ENCODE data around the gene SNRPD2.
"Not testable (repeated sequence)": the region's sequence is repeated elsewhere in the genome, so short reads cannot be mapped to it uniquely, and the experiment has no call there.

Gene SNRPD2

GRCh38 chr19:45691516-45692186, at the start of gene SNRPD2:
Gene SNRPD2, minus strand, starts transcription at chr19:45691953. Its CDS starts 65 bp downstream, at chr19:45691888.
- peak; percentile 89 for DNase-seq

- DNase-seq = no peak
These were observed 48.0 kb upstream of the SNRPD2 start for GRCh38 chr19:45739498-45740439.

DNA sequence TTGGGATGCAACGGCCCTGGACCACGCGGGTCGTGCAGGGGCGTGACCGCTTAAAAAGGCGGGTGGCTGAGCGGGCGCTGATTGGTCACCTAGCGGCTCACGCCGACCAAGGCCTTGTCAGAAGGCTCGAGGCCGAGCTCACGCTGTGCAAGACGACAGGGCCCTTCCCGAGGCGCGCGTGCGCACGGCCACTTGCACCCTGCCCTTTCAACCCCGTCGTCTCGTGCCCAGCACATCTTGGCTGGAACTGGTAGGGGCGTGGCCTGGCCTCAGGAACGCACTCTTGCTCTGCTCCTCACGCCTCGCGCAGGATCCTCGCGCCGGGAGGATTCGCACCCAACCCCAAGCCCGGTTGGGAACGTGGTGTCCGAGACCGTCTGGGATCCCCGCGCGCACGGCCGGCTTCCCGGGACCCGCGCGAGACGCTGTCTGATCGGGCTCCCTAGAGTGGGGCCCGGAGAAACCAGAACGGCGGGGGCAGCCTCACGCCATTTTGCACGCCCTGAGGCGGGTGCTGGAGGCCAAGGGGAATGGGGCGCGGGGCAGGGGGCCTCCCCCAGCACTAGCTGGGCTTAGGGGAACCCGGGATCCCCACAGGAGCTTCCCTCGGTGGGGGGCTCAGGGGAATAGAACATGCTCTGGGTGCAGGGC, 41.5 kb upstream of the SNRPD2 start, which contains the start of gene MEIOSIN:
TSS of gene MEIOSIN (plus strand) at position 280 of the 651 bp plus-strand sequence. CDS start 1,938 bp downstream, outside the sequence.
- no peak for DNase-seq

DNA sequence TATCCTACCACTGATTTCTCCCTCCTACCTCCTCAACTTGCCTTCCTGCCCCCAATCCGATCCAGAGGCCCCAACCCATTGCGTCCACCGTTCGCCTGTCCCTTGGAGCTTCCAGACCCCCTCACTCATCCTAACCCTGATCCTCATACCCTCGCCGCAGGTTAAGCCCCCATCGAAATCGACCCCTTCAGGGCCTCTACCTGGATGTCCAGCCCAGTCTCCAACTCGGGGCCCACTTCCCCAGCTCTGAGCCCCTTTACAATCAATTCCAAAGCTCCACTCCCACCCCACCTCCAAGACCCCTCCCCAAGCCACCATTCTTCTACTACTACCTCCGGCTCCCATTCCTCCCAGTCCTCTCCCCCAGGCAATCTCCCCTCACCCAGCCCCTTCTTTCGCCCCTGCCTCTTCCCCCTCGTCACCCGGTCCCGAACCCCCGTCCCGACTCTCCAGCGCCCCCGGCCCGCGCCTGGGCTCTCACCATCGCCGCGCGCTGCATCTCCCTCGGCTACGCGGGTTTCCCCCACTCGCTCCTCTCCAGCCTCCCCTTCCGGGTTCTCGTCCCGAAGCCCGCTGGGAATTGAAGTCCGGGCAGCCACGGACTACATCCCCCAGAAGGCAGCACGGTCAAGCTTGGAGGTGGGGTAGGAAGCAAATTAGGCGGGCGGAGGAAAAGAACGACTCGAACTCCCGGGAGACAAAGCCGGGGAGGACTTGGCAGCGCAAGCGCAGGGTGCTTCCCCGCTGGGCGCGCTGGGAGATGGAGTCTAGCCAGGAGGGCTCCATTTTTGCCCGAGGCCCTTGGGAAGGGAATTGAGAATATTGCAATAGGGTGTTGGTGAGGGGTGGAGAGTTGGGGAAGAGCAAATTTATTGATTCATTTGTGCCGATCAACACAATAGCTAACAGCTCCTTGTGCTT, 38.9 kb upstream of the SNRPD2 start, which contains the start of gene FBXO46:
TSS of gene FBXO46 (minus strand) at position 529 of the 921 bp plus-strand sequence. CDS start 17,401 bp downstream, outside the sequence.
- peak; percentile 94 for DNase-seq

GRCh38 chr19:45729800-45730290, 38.1 kb upstream of the SNRPD2 start:
- DNase-seq = no peak

DNA sequence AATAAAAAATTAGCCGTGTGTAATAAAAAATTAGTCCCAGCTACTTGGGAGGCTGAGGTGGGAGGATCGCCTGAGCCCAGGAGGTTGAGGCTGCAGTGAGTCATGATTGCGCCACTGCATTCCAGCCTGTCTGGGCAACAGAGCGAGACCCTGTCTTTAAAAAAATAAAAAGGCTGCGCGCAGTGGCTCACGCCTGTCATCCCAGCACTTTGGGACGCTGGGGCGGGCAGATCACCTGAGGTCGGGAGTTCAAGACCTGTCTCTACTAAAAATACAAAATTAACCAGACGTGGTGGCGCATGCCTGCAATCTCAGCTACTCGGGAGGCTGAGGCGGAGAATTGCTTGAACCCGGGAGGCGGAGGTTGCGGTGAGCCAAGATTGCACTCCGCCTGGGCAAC, 36.9 kb upstream of the SNRPD2 start:
- DNase-seq = not testable (repeated sequence)

GRCh38 chr19:45720065-45720464, 28.3 kb upstream of the SNRPD2 start:
- DNase-seq = not testable (repeated sequence)

GRCh38 chr19:45717983-45718650, 26.4 kb upstream of the SNRPD2 start:
- no peak for DNase-seq

DNA sequence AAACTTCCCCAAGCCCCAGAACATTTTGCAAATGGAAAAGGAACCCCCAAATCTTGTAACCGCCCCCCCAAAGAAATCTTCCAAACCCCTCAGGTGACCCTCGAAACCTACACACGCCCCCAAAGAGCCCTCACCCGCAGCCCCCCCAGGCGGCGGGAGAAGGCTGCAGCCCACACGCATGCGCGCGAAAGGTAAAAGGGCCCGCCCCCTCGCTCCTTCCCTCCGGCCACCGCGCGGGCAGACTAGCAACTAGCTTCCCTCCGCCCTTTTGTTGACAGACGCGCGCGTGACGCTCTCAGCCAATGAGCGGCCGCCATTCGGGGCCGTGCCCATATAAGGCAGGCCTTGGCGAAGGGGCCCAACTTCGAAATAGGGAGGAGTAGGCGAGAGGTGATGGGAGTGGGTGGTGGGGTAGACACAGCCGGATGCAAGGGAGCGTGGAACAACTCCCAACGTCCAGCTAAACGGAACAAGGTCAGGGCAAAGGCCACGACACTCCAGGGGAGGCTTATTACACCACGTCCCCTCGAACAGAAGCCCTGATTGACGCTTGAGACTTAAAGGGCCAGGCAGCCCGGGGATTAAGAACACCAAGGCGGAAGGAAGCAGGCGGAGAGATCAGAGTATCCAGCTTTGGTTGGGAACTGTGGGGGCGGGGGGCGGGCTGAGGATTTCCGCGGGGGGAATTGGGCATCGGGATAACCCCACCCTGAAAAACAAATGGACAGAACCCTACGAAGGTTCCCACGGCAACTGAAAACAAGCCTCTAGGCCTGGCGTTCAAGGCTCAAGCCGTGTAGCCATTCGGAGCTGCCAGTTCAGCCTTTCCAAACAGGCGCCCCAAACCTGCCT, 25.6 kb upstream of the SNRPD2 start:
- DNase-seq = peak; percentile 99

- DNase-seq = no peak
These were observed 24.8 kb upstream of the SNRPD2 start for GRCh38 chr19:45716359-45717130.

- DNase-seq = no peak
These were observed 23.4 kb upstream of the SNRPD2 start for GRCh38 chr19:45715139-45715538.

DNA sequence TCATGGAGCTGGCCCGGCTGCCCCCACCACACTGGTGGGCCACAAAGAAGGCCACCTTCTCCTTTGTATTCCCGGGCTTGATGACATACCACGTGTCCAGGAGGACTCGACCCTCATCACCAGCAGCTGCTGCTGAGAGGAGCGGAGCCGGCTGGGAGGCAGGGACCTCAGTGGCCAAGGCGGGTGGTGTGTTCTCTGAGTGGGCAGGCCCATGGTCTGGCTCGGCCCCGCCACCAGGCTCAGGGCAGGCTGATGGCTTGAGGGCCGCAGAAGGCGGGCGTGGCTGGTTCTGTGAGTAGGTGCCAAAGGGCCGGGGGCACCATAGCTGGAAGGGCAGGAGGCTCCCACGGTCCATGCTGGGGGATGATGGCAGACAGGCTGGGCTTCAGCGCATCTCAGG, 21.4 kb upstream of the SNRPD2 start:
- DNase-seq = no peak

GRCh38 chr19:45712699-45713067, 20.9 kb upstream of the SNRPD2 start:
- DNase-seq = no peak

- DNase-seq = no peak
These were observed 20.3 kb upstream of the SNRPD2 start for GRCh38 chr19:45711851-45712698.

DNA sequence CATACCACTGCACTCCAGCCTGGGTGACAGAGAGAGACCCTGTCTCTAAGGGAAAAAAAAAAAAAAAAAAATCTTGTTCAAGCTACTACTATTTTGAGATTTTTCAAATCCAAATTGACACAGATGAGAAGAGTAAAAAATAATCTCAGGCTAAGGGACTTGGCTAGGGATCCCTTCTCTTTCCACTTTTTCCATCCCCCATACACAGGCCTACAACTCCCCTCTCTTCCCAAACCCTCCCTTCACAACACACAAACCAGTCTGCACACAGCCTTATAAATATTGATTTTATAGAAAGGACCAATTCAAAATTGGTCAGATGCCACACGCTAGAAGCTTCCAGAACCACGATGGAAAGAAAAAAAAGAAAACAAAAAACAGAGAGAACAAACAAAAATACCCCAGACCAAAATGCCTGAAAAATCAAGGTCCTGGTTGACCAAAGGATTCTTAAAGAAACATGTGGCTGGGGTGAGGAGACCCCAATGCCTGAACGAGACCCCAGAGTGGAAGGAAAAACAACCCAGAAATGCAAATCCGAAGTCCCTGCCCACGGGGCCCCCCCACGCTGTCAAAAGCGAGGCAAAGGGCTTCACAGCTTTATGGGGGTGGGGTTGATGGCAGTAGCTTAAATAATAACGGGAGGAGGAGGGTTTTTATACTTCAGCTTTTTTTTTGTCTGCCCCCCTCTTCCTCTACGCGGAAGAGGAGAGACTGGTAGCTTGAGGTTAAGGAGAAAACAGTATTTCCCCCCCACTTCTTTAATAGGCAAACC, 18.8 kb upstream of the SNRPD2 start:
- DNase-seq = no peak

DNA sequence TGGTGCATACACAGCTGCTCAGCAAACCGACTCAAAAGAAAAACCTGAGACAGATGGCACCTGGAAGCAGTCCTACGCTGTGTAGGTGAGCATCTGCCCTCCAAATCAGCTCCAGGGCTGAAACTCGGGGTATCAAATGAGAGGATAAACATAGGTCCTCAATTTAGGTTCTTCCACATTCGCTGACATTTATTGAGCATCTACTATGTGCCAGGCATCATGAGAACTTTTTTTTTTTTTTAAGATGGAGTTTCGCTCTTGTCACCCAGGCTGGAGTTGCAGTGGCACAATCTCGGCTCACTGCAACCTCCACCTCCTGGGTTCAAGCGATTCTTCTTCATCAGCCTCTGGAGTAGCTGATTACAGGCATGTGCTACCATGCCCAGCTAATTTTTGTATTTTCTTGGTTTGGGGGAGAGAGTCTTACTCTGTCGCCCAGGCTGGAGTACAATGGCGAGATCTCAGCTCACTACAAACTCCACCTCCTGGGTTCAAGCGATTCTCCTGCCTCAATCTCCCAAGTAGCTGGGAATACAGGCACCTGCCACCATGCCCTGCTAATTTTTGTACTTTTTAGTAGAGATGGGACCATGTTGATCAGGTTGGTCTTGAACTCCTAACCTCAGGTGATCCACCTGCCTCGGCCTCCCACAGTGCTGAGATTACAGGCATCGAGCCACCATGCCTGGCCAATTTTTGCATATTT, 14.1 kb upstream of the SNRPD2 start:
- DNase-seq = no peak

DNA sequence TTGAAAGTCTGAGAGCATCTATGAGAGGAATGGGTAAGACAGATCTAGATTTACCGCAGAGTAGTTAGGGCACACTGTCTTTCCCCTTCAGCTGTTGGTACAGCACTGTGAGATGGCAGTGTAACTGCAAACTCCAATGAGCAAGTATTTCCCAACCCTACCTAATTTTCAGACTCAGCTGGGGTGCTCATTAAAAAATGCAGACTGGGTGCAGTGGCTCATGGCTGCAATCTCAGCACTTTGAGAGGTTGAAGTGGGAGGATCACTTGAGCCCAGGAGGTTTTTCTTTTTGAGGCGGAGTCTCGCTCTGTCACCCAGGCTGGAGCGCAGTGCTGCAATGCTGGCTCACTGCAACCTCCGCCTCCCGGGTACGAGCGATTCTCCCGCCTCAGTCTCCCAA, 13.4 kb upstream of the SNRPD2 start:
- DNase-seq = no peak
